22Rv1 (cell line): ENCODE results near the gene FAM98B.

Source experiments
- CTCF ChIP-seq: fragments of 450-650 bp; IDR thresholded peaks from 2 replicates; pipeline ENCODE4 v1.5.1; 2017; ENCODE audit warnings: mild to moderate bottlenecking
- ZFX ChIP-seq: fragments of 450-650 bp; IDR thresholded peaks from 2 replicates; pipeline ENCODE4 v1.6.1; 2017; ENCODE audit warnings: antibody characterized with exemption, borderline replicate concordance

GRCh38 chr15:38427380-38427779 is 26.5 kb upstream of the FAM98B start:
- TF ChIP-seq CTCF (no peak), ZFX (no peak)
